GM12891 (cell line): ENCODE measurements around the gene THEM5.

Experiments used
- PAX5 ChIP-seq: IDR thresholded peaks from 2 replicates; pipeline ENCODE4 v1.6.1; 2011; ENCODE audit warnings: low read length, moderate library complexity, mild to moderate bottlenecking; ENCODE audit not compliant: insufficient read depth, severe bottlenecking
- POLR2A ChIP-seq: IDR thresholded peaks from 2 replicates; pipeline ENCODE4 v1.6.1; 2011; ENCODE audit warnings: low read depth, low read length, control low read depth
- POLR2AphosphoS5 ChIP-seq: IDR thresholded peaks from 2 replicates; pipeline ENCODE4 v1.6.1; 2011; ENCODE audit warnings: low read depth, low read length, control low read depth
- POU2F2 ChIP-seq: IDR thresholded peaks from 2 replicates; pipeline ENCODE4 v1.6.1; 2011; ENCODE audit warnings: low read depth, mild to moderate bottlenecking, control low read depth, low read length, moderate library complexity
- SPI1 ChIP-seq: IDR thresholded peaks from 2 replicates; pipeline ENCODE4 v1.6.1; 2011; ENCODE audit warnings: low read depth, low read length, control low read depth
- TAF1 ChIP-seq: IDR thresholded peaks from 2 replicates; pipeline ENCODE4 v1.6.1; 2011; ENCODE audit warnings: low read depth, low read length, control low read depth

DNA sequence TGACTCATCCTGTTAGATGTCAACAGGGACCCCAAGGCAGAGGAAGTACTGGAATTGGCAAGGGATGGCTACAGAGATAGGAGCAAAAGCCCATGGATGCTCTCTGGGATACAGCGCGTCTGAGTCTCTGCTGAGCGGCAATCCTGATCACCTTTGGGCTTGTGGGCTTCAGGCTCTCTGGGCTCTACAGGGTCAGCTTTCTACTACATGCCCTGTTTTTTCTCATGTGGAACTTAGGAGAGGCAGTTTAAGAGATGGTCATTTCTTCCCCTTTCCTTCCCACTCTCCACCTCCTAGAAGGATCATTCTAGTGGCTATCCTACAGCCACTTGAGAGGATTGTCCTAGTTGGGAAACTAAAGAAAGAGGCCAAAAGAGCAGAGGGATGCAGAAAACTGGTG, 49.6 kb downstream of the THEM5 start:
- no peak for TF ChIP-seq POLR2AphosphoS5
- no peak for TF ChIP-seq POLR2A
- TF ChIP-seq SPI1 = no peak
- TF ChIP-seq TAF1 = no peak
- no peak for TF ChIP-seq POU2F2
- TF ChIP-seq PAX5 = no peak
